Effector CD4-positive, alpha-beta T cell (primary cell): Measurements from ENCODE around the gene SLITRK4. TPM values are rescaled to one million over a fixed set of nuclear protein-coding genes. Genes with fewer than 3 reads are reported as not detected.

Source experiments
- DNase-seq: peaks from one replicate; pipeline ENCODE4 v3.0.0-alpha.2; 2020
- total RNA-seq: gene quantifications from one replicate; lab custom pipeline; 2026; lab: John Stamatoyannopoulos, UW

The SLITRK4 gene, protein sequence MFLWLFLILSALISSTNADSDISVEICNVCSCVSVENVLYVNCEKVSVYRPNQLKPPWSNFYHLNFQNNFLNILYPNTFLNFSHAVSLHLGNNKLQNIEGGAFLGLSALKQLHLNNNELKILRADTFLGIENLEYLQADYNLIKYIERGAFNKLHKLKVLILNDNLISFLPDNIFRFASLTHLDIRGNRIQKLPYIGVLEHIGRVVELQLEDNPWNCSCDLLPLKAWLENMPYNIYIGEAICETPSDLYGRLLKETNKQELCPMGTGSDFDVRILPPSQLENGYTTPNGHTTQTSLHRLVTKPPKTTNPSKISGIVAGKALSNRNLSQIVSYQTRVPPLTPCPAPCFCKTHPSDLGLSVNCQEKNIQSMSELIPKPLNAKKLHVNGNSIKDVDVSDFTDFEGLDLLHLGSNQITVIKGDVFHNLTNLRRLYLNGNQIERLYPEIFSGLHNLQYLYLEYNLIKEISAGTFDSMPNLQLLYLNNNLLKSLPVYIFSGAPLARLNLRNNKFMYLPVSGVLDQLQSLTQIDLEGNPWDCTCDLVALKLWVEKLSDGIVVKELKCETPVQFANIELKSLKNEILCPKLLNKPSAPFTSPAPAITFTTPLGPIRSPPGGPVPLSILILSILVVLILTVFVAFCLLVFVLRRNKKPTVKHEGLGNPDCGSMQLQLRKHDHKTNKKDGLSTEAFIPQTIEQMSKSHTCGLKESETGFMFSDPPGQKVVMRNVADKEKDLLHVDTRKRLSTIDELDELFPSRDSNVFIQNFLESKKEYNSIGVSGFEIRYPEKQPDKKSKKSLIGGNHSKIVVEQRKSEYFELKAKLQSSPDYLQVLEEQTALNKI
- not detected for total RNA-seq

DNA sequence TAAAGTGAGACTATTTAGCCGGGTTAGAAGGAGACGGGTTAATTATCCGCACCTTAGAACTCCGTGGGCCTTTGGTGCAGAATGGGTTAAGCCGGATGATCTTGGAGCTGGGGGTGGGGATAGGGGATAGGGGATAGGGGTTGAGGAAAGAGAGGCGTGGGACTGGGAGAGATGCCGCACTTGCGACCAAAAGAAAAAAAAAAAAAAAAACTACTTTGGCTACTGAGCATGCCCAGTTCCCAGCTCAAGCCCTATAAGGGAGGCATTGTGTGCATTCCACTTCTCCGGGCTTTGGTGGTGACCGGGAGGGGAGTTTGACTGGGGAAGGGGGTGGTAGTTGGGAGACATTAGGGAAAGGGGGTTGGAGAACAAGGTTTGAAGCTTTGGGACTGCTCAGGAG lies at the start of gene SLITRK4:
SLITRK4 (minus strand) TSS at position 187 of the 400 bp plus-strand sequence. CDS start 4,993 bp downstream, outside the sequence.
- no peak for DNase-seq

DNA sequence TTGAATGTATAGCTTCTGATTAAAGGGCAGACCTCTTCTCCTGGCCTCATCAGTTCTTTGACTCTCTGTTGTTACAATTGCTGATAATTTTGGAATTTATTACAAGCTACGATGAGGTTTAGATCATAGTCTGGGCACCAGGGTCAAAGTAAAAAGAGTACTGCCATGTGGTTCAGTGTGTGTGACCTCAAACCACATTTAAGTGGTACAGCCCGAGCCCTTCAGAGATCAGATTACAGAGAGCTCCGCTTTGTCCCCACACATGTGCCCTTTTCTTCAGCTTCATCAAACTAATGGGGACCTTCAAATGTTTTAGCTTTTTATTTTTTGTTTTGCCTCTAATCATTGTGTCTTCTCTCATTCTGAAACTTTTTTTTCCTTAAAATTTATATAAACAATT lies 47.6 kb upstream of the SLITRK4 start:
- DNase-seq = no peak

DNA sequence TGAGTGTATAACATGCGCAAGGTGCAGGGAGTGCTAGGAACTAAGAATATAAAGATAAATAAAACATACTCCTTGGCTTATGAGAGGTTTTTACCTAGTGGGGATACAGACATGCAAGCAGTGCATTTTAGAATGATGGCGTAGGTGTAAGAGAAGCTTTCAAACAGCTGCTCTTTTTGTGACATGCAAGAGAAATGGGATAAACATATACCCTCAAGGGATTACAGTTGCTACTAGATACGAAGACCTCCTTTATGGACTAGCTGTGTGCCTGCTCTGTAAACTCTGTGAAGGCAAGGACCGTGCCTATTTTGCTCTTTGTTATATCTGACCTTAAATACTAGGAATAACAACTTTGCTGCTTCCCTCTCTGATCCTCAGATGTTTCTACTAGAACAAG lies 39.0 kb upstream of the SLITRK4 start:
- no peak for DNase-seq

DNA sequence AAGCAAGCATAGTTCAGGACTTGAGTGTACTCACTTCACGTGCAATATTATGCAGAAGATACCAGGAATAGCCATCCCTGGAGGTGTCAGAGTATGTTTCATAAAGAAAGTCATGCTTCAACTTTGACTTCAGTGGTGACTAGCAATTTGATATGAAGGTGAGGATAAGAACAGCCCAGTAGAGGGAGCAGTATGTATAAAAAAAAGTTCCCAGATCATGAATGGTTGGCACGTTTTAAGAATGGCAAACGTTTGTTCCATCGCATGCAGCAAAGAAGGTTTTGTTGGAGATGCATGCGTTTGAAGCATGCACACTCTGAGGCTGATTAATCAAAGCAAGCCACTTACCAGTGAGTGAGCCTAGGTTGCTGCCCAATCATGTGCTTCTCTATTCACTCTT lies 33.5 kb upstream of the SLITRK4 start:
- no peak for DNase-seq

DNA sequence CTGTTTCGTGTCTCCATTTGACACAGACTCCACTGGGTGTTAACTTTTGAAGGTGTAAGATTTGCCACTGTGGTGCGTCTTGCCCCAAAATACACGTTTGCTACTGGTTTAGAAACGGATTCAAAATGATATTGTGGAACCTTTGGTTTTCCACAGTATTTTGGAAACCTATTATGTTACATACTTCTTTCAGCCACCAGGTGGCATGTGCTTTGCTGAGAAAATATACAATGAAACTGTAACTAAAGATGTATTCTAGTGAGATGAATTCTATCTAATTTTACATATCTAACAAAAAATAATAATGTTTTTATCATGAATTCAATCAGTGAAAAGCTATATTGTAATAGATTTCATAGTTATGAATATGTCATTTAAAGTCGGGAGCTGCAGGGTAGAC lies 28.4 kb upstream of the SLITRK4 start:
- DNase-seq = no peak

DNA sequence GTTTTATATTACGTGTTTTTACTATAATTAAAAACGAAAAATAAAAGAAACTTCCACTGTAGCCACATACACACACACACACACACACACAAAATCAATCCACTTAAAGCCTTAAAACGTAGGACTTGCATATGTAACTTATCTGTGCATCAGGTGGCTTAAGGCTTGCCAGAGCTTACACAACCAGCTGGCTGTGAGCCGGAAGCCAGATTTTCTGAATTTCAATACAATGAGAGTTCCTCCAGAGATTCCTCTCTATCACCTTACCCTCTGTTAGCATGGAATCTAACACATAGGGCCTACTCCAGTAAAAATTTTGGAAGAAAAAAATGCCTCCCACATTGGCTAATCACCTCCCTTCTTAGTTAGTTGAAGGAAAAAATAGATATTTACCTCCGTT lies 27.9 kb upstream of the SLITRK4 start:
- DNase-seq = no peak

DNA sequence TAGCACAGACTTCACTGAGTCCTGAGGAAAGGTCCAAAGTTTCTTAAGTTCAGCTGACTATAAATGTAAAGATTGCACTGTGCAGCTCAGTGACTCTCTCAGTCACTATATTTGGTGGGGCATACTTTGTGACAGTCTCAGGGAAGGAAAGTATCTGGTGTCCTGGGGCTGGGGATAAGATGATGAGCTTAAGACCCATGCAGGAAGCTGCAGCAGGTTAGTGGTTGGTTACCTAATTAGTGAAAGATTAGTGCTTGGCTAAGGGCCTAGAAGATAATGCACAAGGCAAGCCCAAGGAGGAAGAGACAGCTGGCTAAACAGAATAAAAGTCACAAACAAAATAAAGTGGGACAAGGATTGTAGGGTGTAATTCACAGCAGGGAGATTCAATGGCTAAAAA lies 25.4 kb upstream of the SLITRK4 start:
- no peak for DNase-seq

DNA sequence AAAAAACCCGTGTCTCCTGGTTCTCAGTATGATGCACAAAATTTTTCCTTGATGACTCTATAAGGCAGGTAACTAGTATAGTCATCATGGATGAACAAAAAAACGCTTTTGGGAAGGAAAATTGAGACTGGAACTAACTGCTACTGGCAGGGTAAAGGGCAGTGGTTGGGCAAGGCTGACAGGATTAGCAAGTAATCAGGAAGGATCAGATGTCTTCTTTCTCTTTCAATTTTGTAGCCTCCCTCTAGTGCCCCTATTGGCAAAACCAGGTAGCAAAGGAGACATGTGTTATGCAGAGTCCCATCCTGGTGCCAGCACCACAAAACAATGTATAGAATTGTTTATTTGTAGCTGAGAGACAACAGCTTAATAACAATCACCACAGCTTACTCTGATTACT lies 12.8 kb upstream of the SLITRK4 start:
- DNase-seq = no peak

DNA sequence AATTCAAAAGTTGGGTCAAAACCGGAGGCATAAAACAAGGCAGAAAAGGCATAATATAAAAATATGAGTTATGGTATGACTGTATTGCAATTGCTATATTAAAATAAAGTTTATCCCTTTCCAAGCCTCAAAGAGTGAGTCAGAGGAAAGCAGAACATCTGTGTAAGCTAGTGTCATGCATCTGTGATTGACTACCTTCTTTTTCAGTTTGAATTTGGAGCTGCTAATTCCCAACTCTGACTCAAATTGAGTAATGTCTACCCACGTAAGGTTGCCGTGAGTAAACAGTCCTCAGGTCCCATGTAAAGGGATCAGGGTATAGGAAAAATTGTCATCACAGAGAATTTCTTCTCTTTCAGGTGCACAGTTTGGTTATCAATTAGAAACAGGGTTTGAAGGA lies 6.5 kb upstream of the SLITRK4 start:
- DNase-seq = no peak

DNA sequence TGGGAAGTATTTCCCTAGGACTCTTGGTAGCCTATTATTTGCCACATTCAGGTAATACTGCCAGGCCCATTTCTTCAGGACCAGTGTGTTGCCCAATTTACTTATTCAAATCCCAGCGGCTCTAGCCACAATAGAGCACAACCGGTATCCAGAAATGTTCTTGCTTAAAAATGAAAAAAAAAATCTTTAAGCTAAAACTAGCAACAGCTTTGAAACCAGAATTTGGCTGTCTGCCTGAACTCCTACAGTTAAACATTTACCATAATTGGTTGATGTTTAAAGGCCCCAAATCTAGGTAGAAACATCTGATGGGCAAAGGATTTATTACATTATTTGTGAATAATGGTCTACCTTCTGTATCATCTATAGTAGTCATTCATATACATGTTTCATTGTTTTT lies 930 bp upstream of the SLITRK4 start:
- no peak for DNase-seq

DNA sequence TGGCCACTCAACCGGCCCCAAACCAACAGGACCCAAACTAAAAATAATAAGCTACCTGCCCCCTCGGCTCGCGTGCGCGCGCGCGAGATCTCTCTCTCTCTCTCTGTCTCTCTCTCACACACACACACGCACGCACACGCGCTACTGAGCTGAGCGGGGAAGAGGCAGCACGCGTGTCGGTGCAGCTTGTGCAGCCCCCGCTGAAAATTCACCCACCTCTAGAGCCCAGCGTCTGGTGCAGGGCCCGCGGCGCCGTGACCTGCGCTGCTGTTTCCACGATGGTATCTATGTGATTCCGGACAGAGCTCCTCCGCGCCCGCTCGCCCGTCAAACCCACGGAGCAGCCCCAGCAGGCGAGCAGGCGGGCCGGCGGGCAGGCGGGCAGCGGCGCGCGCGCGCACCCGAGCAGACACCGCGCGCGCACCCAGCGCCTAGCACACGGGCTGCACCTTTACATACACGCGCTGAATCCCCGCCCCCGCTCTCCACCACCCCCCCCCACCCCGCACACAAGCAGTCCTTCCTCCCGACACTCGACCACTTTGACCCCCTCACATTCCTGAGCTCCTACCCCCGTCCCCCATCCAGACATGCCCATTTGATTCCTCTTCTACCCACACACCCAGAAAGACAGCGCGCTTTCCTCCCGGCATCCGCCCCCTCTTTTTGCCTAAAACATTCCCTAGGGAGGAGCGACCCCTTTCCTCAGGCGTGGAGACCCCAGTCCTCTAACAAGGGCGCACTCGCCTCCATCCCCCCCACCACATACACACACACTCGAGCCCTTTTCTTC lies 1.0 kb downstream of the SLITRK4 start:
- DNase-seq = no peak

DNA sequence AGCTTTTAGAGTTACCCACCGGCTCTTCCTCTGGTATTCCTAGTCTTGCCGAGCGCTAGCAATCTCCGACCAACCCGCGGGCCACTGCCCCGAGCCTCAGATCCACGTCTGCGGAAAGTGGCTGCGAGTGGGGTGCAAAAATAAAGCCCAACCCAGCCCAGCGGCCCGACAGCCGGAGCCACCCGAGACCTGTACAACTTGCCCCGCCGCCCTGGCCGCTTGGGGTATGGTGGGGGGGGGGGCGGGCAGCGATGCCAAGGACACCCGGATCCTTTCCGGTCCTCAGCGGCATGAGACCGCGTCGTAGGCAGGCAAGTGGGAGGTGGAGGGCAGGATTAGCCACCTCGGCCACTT lies 1.6 kb downstream of the SLITRK4 start:
- no peak for DNase-seq

DNA sequence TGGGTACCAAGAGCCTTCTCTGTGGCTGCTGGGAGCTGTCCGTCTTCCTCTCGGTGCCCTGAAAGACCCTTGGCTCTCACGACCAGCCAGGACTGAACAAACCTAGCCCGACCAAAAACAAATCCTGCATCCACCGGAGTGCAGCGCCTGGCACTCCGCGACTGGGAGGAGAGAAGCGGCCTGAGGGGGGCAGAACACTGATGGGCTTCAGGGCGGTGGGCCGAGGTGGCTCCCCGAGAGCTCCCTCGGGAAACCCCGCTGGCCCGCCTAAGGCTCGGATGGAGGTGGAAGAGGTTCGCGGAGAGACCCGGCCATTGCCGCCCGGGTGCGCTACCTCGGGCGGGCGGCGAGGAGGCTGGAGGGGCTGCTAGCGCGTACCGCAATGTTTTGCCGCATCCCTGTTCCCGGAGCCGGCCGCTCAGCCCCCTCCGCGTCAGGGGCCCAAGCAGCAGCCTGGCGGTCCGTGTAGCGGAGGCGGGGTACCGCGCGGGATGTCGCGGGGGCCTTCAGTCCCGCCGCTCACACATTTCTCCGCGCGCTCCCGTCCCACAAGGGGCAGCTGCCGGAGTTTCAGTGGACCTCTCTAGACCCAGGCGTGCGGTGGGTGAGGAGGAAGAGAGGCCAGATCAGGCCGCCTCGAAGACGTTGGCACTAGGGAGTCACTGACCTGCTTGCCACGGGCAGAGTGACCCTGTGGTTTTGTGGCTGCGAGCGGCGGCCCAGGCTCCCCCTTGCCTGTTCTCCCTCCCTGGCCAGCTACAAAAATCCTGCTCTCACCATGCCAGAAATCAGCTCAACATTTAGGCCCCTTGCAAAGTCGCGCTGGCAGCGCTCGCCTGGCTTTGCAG lies 2.2 kb downstream of the SLITRK4 start:
- no peak for DNase-seq

DNA sequence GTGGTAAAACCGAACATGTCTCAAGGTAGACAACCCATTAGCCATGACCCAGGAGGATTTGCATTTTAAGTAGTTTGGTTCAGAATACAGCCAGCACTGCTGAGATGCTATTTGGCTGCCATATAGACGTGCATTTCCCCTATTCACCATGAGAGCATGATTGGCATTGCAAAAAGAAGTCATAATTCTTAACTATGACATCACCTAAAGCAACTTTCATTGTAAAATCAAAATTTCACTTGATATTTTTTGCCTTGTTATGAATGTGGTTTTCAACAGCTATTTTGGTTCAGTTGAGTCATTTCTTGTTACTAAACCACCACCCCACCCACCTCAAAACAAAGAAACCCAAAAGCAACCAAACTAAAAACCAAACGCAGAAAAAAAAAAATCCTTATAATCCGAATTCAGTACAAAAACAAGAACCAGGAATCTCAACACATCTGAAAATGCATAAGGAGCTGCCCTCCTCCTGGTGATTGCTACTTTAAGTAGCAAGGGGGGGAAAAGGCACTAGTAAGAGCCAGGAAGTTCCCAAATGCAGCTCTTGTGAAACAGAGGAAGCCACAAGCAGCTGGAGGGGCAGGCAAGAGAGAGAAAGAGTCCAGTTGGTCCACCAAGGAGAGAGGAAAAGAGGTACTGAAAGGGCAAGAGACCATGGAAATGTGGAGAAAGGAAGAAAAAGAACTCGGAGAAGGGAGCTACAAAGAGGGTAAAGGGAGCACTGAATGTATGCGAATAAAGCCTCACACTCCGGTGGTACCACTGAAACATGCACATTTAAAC lies 3.1 kb downstream of the SLITRK4 start:
- DNase-seq = no peak

DNA sequence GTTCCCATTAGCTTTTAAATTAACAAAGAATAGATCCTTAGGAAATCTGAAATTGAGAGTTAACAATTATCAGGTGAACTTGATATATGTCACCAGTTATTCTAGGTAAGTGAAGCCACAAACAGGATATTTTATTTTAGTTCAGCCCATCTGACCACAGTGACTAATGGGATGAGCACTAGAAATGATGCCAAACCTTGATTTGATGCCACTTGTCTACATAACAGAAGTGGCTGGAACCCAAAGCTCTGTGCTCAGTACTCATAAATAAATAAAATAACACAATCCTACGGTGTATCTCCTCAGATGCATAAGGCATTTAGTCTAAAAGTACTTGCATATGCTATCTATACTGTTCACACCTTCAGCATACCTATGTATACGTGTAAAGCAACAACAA lies 12.2 kb downstream of the SLITRK4 start:
- no peak for DNase-seq

DNA sequence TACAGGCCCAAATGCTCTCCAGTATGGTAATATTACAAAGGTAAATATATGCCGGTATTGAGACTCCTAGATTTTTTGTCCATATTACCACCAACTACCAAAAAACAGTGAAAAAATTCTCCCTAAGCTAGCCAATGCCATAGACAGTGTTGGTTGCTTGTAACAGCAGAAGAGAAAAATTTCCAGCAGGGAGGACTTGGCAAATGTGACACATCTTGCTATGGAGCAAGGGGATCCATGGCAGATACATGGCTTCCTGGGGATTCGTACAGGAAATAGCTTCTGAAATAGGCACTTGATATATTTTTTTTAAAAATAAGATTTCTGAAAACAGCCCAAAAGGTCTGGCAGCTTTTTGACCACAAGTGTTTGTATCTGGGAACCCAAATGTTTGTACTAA lies 14.6 kb downstream of the SLITRK4 start:
- no peak for DNase-seq

DNA sequence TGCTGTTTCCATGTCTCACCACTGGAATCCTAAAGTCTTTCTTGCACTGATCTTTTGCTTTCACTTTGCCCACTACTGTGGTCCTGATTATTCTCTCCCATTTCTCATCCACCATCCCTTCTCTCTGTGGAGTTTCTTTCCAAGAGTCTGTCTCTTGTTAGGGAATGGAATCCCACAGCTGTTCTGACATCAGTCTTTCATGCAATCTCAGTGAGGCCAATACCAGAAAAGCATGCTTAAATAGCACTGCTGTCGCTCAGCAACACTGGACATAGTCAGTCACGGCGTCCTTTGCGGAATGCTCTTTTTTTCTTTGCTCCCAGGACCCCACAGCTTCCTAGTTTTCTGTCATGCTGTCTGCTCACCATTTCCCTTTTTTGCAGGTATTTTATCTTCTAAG lies 20.1 kb downstream of the SLITRK4 start:
- no peak for DNase-seq

DNA sequence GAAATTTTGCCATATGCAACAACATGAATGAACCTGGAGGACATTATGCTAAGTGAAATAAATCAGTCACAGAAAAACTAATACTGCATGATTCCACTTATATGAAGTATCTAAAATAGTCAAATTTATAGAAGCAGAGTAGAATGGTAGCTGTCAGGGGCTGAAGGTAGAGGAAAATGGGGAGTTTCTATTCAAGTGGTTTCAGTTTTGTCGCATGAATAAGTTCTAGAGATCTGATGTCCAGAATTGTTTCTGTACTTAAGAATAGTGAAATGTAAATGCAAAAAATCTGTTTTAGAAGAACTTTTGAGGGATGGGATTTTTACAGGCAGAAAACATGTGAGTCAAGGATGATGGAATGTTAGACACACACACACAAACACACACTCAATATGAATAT lies 34.1 kb downstream of the SLITRK4 start:
- no peak for DNase-seq

DNA sequence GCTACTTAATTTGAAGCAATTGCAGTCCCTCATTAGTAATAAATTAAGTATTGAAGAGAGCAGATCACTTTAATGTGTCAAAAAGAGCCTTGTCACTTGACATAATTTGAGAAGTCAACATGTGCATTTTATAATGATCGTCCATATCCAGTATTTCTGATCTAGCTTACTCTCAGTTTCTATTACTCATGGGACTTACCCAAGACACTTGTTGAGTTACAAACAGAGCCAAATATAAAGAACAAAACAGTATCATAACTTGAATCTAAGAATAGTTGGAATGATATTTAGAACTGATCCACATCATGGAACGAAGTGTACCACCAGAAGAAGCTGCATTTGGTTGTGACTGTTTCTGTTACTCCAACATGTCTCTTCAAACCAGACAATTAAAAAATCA lies 54.7 kb downstream of the SLITRK4 start:
- DNase-seq = no peak

DNA sequence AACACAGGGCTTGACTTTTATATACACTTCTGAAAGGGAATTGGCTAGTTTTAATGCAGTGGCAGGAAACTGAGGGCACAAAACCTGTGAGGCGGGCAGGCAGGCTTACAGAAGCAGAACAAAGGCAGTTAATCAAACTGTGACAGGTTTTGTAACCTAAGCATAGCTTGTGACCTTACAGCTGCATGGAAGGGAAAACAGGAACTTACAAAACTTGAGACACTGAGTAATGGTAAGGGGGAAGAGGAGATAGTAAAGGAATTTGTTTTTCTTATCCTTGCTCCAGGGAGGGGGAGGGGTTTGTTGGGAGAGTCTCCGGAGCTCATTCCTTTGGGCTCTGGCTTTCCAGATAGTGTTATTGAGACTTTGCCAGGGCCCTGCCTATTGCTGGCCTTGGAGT lies 55.6 kb downstream of the SLITRK4 start:
- DNase-seq = no peak
